Progenitor cell of endocrine pancreas (in vitro differentiated cells): Measurements from ENCODE around the gene MAML3. TPM values are rescaled to one million over a fixed set of nuclear protein-coding genes. Genes with fewer than 3 reads are reported as not detected.

Source experiments
- DNase-seq: peaks from one replicate; pipeline ENCODE4 v3.0.0; 2021; ENCODE audit warnings: low spot score; ENCODE audit not compliant: unreplicated experiment
- H3K27ac Mint-ChIP-seq: 2 replicates; pipeline ENCODE4 v1.8.0; 2021; ENCODE audit warnings: mild to moderate bottlenecking, moderate library complexity, mixed read lengths
- H3K27me3 Mint-ChIP-seq: 2 replicates; pipeline ENCODE4 v1.8.0; 2021; ENCODE audit warnings: mixed read lengths
- H3K36me3 Mint-ChIP-seq: 2 replicates; pipeline ENCODE4 v1.8.0; 2022; ENCODE audit warnings: mixed read lengths; ENCODE audit not compliant: insufficient read depth
- H3K4me1 Mint-ChIP-seq: 2 replicates; pipeline ENCODE4 v1.8.0; 2021; ENCODE audit warnings: low read depth, mixed read lengths
- H3K4me3 Mint-ChIP-seq: 2 replicates; pipeline ENCODE4 v1.8.0; 2021; ENCODE audit warnings: low read depth, mild to moderate bottlenecking, moderate library complexity, mixed read lengths
- H3K9me3 Mint-ChIP-seq: 2 replicates; pipeline ENCODE4 v1.8.0; 2021; ENCODE audit warnings: low read depth, mixed read lengths
- CTCF ChIP-seq: fragments of 200-600 bp; sonication (generic); IDR thresholded peaks from one replicate; pipeline ENCODE4 v1.5.0; 2021; ENCODE audit warnings: antibody characterized with exemption, mild to moderate bottlenecking; ENCODE audit not compliant: unreplicated experiment
- total RNA-seq: library from RNA; stranded (reverse); gene quantifications from 2 replicates; pipeline ENCODE4 v1.2.1, GENCODE V29; 2021

MAML3 gene
- total RNA-seq, 1 donor from 2014 or later: 48.5 TPM

- Mint-ChIP-seq H3K27ac (peak overlapping the region; percentile 78), H3K4me3 (no peak overlapping the region), H3K27me3 (no peaks in the 10 kb centered on the region), H3K36me3 (peaks cover 47% of the 10 kb centered on the region), H3K4me1 (peaks cover 22% of the 10 kb centered on the region), H3K9me3 (no peaks in the 10 kb centered on the region)
- TF ChIP-seq CTCF: no peak
- DNase-seq: no peak
These were observed 435.6 kb downstream of the MAML3 start for GRCh38 chr4:139718358-139718757.

GRCh38 chr4:139715746-139716391, 438.1 kb downstream of the MAML3 start:
- Mint-ChIP-seq H3K9me3 (no peaks in the 10 kb centered on the region), H3K27ac (peak overlapping the region; percentile 87), H3K4me1 (peaks cover 32% of the 10 kb centered on the region), H3K4me3 (no peak overlapping the region), H3K36me3 (peaks cover 43% of the 10 kb centered on the region), H3K27me3 (no peaks in the 10 kb centered on the region)
- no peak for DNase-seq
- no peak for TF ChIP-seq CTCF

- H3K36me3 Mint-ChIP-seq: peaks cover 49% of the 10 kb centered on the region
- H3K4me1 Mint-ChIP-seq: peaks cover 43% of the 10 kb centered on the region
- no peak overlapping the region for H3K4me3 Mint-ChIP-seq
- no peak overlapping the region for H3K27ac Mint-ChIP-seq
- TF ChIP-seq CTCF: no peak
- H3K27me3 Mint-ChIP-seq: no peaks in the 10 kb centered on the region
- peaks cover 6% of the 10 kb centered on the region for H3K9me3 Mint-ChIP-seq
- DNase-seq: no peak
These were observed 441.1 kb downstream of the MAML3 start for GRCh38 chr4:139712882-139713281.

- H3K36me3 Mint-ChIP-seq: peaks cover 43% of the 10 kb centered on the region
- H3K4me1 Mint-ChIP-seq: peaks cover 41% of the 10 kb centered on the region
These were observed 442.5 kb downstream of the MAML3 start for GRCh38 chr4:139711461-139711860.

GRCh38 chr4:139710073-139710472, 443.9 kb downstream of the MAML3 start:
- peak overlapping the region; percentile 26 for H3K27ac Mint-ChIP-seq
- H3K4me1 Mint-ChIP-seq: peaks cover 30% of the 10 kb centered on the region
- no peak for TF ChIP-seq CTCF
- peaks cover 10% of the 10 kb centered on the region for H3K9me3 Mint-ChIP-seq
- H3K36me3 Mint-ChIP-seq: peaks cover 50% of the 10 kb centered on the region
- no peak overlapping the region for H3K4me3 Mint-ChIP-seq
- DNase-seq: no peak
- H3K27me3 Mint-ChIP-seq: no peaks in the 10 kb centered on the region

More at GRCh38 chr4:139711461-139711860, 442.5 kb downstream of the MAML3 start:
- DNase-seq: no peak
- no peak for TF ChIP-seq CTCF
- Mint-ChIP-seq H3K27me3 (no peaks in the 10 kb centered on the region), H3K4me3 (no peak overlapping the region), H3K27ac (peak overlapping the region; percentile 74), H3K9me3 (peaks cover 7% of the 10 kb centered on the region)
